ENCODE measurements around the gene PMFBP1.

Gene PMFBP1

DNA sequence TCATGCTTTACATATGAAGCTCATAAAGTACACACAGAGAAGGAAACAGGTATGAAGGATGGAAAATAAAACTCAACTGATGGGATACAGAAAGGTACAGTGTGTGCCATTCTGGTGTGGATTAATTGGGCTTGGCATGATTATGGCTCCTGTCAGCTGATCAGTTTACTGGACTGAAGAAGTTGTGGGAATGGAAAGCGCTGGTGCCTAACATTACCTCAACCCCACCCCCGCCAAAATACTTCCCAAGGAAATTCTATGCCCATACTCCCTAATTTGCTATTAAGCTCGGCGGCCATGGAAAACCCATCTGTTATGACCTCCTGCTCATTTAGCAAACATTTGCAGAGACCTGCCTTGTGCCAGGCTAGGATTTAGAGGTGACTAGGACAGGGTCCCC, 16.6 kb upstream of the PMFBP1 start:
- DNase-seq = no peak

DNA sequence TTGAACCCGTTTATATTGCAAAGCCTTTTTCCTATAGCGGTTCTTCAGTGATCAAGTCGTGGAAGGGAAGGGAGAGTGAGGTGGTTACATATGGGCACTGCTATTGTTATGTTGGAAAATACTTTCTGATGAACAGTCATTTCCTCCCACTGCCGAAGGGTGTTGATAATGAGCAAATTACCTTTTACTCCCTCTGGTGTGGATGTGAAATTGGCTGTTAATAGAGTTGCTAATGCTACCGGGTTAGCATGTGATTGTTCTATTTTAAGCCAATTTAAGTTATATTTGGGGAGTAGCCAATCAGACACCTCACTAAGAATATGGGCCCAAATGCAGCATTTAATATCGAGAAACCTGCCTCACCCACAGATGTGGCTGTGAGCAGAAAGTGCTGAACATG, 15.6 kb upstream of the PMFBP1 start:
- no peak for DNase-seq

- no peak for DNase-seq
These were observed 11.0 kb upstream of the PMFBP1 start for GRCh38 chr16:72182976-72183375.

- DNase-seq = no peak
These were observed 7.4 kb upstream of the PMFBP1 start for GRCh38 chr16:72179204-72179970.

DNA sequence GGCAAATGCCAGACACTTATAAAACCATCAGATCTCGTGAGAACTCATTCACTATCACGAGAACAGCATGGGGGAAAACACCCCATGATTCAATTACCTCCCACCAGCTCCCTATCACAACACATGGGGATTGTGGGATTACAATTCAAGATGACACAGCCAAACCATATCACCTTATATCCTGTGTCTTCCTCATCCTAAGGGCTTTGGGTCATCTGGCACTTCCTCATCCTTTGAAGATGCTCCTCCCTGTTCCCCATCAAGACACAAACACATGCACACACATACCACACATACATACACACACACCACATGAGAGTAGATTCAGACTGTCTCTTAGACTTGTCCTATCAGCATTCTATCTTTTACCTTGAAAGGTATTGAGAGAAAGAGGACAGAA, 2.8 kb upstream of the PMFBP1 start:
- no peak for DNase-seq

DNA sequence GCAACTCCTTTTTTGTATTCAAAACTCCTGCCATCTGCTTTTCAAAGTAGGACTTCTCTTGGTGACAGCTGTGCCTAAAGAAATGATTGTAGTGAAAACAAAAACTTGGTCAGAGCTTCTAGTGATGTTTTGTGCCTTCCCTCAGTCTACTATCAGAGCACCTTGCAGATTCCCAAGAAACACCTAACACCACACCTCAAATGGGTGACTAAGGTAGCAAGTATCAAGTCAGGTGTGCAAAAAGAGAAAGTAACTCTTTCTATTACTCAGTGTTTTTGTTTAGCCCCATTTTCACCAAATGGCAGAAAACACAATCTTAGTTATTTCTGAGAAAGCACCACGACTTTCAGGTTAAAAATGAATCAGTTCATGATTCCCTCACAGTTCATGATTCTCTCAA, 2.0 kb upstream of the PMFBP1 start:
- DNase-seq = no peak

DNA sequence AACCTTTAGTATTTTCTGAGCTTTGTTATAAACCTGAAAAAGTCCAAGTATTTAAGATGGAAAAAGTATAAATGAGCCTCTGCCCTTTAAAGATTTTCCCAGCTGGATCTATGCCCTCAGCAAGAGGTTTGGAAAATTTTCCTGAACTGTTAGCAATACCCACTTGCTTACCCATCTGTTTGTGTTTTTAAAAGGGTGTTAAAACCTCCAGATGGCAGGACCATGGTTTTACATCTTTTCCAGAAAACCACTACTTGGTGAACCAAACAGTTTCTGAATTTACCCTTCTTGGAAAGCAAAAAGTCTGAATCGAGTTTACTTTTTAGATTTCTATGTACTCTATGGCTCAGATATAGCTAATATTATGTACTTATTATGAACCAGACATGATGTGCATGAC, 719 bp downstream of the PMFBP1 start:
- no peak for DNase-seq

DNA sequence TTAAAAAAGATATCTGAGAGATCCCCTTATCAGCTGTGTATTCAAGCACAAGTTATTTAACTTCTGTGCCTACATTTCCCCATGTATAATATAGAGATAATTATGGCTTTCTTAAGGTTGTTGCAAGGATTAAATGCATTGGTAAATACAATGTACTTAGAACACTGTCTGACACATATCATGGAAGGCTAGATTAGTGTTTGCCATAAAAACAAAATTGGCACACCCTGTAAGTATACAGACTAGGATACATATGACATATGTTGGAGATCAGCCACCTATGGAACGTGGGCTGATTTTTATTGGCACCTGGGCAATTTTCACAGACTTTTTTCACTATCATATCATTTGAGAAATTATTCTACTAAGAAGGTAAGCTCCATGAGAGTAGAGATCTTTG, 2.2 kb downstream of the PMFBP1 start:
- no peak for DNase-seq

DNA sequence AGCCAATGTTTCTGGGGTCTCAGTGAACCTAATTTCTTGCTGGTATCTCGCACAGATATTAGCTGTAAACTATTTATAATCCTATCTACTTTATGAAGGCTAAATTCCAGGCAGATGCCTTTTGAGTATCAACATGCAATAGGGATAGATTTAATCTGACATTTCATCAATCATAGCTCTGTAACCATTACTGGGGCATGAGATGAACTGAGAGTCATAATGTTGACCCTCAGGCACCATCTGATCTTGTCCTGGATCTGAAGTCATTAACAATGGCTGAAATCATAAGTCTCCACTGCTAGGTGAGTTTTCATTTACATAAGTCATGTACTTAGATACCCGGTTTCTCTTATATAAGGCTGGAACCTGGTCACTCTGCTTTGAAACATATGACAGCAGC, 3.6 kb downstream of the PMFBP1 start:
- no peak for DNase-seq

DNA sequence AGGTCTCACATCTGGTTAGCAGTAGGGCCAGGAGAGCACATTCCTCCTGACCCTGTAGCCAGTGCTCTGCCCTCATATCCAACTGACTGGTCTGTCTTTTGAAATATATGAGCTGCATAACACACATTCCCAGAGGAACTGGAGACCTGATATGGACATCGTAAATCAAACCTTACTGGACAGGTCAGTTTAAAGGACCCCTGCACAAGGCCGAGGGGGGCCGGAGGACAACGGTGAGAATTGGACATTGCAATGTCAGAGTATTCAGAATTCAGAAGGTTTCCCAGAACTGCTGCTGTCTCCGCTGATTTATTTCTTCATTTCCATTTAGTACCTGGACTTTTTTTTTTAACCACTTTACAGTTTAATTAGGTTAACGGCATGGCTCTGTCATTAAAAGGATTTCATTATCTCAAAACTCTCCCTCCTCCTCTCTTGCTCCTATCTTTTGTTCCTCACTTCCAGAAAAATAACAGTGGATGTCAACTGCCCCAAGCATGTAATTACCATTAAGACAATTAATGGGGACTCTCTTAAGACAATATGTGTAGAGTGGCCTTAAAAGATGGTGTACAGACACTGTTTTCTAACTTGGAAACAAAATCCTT, 4.9 kb downstream of the PMFBP1 start:
- DNase-seq = no peak

GRCh38 chr16:72166151-72166550, 5.8 kb downstream of the PMFBP1 start:
- DNase-seq = no peak

- no peak for DNase-seq
These were observed 7.3 kb downstream of the PMFBP1 start for GRCh38 chr16:72164691-72165090.

GRCh38 chr16:72162105-72162692, 9.8 kb downstream of the PMFBP1 start:
- no peak for DNase-seq

GRCh38 chr16:72159801-72160200, 12.2 kb downstream of the PMFBP1 start:
- no peak for DNase-seq

DNA sequence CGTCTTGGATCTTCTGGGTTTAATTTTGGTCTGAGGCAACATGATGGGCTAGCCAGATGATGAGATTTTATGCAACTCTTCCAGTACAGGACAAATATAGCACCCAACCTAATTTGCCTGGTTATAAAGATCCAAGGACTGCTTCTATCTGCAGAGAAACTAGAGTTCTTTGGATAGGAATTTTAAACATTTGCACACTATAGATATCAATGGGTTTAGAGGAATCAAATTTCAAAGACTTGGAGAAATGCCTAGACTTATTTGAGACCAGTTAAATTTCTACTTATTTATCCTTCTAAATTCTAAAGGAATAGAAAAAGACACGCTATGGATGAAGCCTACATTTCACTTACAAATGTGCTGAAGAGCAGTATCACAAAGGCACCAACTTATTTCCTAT, 12.6 kb downstream of the PMFBP1 start:
- peak; percentile 7 for DNase-seq

GRCh38 chr16:72149676-72150464, 22.1 kb downstream of the PMFBP1 start:
- DNase-seq = no peak

DNA sequence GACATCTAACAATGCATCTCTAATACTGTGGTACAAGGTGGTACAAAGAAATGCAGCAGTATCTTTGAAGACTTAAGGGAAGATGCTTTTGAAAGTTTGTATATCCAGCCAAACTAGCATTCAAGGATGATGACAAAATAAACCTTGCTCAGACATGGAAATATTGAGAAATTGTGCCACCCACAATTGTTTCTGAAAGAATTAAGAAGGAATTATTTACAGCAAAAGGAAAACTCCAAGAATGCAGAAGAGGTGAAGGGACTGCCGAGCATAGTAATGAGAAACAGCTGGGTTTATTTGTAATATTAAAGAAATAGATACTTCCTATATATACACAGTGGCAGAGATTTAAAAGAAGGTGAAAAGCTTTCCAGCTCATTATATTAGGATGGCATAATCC, 29.5 kb downstream of the PMFBP1 start:
- DNase-seq = no peak

DNA sequence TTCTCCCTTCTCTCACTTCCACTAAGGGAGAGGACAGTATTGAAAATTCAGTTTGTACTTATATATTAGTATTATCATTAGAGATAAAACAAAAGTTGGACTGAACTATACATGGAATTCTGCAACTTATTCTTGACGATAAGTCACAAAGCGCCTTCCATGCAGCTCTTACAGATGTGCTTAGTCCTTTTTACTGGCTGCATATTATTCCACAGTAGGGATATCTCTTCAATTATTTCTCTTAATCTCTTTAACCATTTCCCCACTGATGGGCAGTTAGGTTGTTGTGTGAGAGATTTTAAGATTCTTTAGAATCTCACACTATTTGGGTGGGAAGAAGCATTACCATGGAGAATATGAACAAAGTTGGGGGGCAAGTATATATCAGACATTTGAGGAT, 32.0 kb downstream of the PMFBP1 start:
- no peak for DNase-seq

GRCh38 chr16:72138064-72138572, 33.8 kb downstream of the PMFBP1 start:
- no peak for DNase-seq

DNA sequence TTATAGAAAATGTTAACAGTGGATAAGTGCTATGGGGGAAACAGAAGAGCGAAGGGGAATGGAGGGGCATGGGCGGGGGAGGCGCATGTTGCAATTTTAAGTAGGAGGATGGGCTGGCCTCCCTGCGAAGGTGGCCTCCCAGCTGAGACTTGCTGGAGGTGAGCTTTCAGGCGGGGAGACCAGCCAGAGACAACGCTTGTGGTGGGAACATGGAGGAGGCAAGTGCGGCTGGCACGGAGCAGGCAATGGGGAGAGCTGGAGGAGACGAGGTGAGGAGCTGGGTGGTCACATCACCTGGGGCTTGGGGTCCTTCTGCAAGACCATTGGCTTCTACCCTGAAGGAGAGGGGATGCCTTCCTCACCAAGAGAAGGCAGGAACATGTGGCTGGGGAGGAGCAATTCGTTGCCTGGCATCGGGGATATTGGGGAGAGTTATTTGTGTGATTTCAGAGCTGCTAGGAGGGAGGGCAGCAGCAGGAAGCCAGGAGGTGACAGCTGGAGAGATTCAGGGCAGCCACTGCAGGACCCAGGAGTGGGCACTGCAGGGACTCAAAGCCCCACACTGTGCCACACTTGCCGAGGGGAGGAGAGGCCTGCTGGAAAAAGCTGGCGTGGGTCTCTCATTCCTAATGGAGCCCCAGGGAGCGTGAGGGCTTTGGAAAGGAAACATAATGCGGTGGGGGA, 34.4 kb downstream of the PMFBP1 start:
- DNase-seq = no peak

- no peak for DNase-seq
These were observed 37.4 kb downstream of the PMFBP1 start for GRCh38 chr16:72134507-72134906.

- no peak for DNase-seq
These were observed 39.2 kb downstream of the PMFBP1 start for GRCh38 chr16:72132726-72133125.

DNA sequence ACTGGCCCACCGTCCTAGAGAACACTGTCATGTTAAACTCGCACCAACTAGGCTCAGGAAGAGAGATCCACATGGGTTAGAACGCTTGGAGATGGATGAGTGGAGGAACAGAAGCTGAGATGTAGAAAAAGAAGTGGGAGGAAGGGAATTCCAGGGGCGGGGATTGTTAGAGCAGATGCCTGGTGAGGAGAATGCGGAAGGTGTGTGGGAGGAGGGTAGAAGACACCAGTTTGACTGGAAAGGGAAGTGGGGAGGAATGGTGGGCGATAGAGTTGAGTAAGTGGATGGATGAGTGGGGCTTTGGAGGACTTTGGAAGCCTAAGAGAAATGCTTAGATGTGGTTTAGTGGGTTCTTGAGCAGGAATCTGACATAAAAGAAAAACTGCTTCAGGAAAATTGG, 40.9 kb downstream of the PMFBP1 start:
- no peak for DNase-seq
